Measurements from ENCODE around the gene APCDD1.
"Not testable (repeated sequence)": the region's sequence is repeated elsewhere in the genome, so short reads cannot be mapped to it uniquely, and the experiment has no call there.

The APCDD1 gene

DNA sequence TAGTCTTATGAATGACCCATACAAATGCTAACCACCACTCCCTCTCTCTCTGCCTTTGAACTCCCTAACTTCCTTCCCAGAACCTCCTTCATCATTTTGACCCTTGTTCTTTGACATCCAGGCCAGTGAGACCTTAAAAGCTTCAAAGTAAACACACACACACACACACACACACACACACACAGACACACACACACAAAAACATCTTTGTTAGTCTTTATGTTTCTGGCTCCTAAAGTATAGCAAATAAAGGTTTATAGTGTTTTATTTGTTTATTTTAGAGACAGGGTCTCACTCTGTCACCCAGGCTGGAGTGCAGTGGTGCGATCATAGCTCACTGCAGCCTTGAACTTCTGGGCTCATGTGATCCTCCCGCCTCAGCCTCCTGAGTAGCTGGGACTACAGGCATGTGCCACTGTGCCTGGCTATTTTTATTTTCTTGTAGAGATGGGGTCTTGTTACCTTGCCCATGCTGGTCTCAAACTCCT, 9.8 kb downstream of the APCDD1 start:
- DNase-seq: not testable (repeated sequence)

DNA sequence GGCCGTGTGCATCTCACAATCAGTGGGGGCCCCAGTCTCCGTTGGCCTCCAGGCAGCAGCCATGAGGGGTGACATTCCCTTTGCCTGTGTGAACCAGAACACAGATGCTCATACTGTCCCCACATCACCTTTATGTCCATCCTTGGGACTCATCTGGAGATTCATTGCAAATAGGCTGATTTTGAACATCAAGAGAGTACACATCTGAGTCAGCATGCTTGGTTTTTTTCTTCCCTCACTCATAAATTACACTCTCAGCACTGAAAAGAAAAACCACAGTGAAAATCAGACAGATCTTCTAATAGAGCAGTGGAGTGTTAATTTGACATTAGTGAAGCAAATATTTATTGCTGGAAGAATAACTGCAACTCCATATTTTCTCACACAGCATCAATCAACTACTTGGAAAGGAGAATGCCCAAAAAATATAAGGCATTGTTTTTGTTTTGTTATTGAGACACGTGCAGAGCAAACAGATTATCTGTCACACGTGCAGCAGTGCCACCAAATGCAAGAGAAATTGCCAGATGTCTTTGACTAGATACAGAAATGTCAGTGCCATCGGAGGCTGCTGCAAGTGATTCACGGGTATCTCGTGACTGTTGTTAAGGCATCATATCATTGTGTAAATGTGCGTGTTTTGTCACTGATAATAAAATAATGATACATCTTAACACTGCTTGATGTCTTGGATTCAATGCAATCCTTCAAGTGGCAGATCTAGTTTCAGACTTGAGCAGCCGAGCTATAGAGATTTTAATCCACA, 10.9 kb downstream of the APCDD1 start:
- DNase-seq: no peak

DNA sequence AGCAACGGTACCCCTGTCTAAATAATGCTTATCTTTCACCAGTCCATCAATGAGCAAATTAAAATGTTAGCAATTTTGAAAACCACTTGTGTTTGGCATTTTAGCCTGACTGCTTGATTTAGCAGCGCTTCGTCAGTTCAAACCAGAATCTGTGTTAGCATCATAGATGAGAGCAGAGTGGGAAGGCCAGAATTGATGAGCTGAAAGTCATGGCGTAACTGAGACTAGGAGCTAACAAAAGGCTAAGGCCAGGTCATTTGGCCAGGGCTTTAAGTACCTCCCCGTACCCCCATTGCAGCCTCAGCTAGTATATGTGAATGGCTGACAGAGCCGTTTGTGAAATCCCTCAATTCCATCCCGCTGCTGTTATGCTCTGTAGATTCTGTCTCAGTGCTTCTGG, 16.0 kb downstream of the APCDD1 start:
- DNase-seq: no peak

DNA sequence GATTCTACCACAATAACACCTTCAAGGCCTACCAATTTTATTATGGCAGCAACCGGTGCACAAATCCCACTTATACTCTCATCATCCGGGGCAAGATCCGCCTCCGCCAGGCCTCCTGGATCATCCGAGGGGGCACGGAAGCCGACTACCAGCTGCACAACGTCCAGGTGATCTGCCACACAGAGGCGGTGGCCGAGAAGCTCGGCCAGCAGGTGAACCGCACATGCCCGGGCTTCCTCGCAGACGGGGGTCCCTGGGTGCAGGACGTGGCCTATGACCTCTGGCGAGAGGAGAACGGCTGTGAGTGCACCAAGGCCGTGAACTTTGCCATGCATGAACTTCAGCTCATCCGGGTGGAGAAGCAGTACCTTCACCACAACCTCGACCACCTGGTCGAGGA, 17.1 kb downstream of the APCDD1 start:
- DNase-seq: no peak

DNA sequence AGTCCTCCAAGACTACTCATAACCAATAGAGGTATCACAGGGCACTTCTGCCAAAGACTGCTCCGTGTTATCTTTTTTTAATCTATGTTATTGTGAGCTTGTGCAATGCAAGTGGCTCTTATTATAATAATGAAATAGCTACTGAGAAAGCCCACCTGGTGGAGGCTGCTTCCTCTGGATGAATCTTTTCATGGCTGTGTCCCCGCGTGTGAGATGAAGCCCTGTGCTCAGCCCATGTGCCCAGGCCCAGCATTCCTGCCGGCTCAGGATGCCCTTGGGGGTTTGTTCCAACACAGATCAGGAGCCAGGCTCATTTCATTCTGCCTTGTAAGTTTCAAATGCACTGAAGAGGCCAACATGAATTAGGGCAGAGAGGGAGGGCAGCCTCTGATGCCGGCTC, 18.7 kb downstream of the APCDD1 start:
- no peak for DNase-seq

DNA sequence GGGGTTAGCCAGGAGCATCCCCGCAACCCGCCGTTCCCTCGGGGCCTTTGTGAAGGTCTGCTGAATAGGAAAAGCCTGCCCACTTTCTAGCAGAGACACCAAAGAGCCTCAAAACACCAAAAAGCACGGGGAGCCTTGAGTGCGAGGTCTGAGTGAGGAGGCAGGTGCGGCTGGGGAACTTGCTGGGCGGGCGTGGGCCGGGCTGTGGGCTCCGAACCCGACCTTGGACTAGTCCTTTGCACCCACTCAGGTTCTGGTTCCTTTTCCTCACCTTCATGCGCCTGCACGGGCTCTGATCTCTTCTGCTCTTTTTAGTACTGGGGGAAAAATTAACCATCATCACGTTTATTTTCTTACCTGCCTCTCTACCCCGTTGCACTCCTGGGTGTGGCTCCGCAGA, 19.9 kb downstream of the APCDD1 start:
- no peak for DNase-seq

GRCh38 chr18:10475276-10475653, 20.8 kb downstream of the APCDD1 start:
- DNase-seq: no peak

- DNase-seq: no peak
Observed at GRCh38 chr18:10475654-10476291, 21.3 kb downstream of the APCDD1 start.

DNA sequence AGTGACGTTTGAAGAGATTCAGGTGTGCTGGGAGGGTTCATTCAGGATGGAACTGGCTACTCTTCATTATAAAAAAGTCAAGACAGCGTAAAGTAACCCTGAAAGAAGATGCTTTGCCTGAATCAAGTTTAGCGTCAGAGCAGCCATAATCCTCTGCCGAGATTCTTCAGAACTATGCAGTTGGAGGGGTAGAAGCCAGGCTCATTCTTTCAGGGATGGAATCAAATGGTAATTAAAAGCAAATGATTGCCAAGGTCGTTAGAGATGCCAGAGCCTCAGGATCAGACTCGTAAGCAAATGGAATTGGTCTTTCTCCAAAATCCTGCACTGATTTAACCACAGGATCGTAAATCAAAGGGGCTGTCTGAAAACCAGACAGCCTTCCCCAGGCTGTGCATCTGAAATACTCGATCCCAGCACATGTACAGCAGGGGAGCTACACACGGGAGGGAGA, 21.9 kb downstream of the APCDD1 start:
- DNase-seq: no peak

DNA sequence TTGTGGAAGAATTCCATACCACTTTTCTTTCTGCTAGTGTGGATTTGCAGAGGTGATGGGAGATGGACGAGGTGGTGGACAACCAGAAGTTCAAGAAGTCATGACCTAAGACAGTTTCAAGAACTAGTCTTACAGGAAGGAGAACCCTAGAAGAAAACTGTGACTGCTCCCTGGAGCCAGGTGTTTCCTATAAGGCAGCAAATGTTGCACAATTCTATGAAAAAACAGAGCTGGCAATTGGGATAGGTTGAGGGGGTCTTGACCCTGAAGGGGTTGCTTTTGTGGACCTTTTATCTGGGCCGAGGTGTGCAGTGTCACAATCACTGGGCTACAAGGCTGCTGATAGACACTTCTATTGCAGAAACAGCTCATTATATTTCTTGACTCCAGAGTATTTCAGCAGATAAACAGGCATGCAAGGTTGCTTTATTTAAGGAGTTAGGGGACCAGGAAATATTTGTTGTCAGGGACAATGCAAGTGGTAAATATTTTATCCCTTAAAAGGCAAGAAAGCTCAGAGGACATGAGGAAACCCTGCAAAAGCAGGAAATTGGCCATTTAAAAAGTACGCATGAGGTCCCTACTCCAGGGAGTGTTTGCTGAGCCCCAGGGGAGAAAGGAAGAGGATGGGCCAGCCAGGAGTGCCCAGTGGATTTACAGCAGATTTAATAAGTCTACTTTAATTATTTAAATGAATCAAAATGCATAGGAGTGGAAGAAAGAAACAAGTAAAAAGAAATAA, 22.9 kb downstream of the APCDD1 start:
- DNase-seq: no peak

DNA sequence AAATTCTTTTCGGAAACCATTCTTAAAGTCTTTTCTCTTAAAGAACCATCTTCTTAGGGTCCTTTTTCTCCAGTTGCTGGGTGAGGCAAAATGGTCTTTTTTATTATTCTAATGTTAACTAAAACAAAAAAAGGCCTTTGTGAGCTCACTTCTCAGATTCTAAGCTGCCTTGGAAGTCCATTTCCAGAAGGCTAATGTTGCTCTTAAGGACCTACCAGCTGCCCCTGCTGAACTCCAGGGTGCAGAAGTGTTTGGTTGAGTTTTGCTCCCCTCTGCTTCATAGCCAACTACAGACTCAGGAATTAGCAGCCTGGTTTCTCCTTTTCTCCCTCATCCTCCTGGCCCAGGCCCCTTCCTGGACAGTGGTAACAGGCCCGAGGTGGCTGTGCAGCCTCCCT, 23.4 kb downstream of the APCDD1 start:
- DNase-seq: no peak

DNA sequence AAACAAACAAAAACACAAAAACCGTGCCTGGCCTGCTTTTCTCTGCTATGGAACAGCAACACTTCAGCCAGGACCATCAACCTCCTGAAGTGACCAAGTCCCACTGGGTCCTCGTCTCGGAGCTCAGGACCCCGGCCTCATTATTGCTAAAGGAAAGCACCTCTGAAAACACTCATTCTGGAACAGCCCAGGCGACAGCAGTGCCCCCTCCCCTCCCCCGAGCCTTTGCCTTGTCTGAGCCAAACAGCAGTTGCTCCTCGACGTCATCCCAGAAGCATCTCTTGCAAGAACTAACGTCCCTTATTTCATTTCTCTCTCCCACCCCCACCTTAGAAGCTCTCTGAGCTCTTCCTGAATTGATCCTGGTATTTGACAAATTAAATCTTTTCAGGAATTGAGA, 27.4 kb downstream of the APCDD1 start:
- DNase-seq: no peak

DNA sequence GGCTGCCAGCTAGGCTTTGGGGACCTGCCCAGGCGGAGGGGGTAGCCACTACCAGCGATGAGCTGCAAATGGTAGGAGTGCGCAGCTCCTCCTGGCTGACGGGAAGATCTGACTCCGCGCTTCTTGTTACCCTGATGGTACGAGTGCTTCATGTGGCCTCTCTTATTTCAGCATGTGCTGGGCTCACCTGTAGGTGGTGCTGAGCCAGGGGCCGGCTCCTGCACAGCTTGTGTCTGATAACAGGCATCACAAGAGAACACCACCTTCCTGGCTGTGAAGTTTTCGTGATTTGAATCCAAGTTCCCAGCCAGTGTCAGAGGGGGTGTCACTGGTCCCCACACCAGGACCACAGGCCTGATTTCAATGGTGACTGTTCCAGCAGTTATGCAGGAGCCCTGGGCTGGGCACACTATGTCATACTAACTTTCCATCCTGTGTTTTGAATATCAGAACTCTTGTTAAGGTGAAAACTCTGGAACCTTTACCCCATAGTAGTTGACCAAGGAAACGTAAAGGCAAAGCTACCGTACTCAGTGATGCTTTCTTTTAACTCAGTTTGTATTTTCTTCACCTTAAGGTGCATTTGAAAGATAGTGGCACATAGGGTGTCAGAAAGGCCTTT, 28.0 kb downstream of the APCDD1 start:
- DNase-seq: no peak

DNA sequence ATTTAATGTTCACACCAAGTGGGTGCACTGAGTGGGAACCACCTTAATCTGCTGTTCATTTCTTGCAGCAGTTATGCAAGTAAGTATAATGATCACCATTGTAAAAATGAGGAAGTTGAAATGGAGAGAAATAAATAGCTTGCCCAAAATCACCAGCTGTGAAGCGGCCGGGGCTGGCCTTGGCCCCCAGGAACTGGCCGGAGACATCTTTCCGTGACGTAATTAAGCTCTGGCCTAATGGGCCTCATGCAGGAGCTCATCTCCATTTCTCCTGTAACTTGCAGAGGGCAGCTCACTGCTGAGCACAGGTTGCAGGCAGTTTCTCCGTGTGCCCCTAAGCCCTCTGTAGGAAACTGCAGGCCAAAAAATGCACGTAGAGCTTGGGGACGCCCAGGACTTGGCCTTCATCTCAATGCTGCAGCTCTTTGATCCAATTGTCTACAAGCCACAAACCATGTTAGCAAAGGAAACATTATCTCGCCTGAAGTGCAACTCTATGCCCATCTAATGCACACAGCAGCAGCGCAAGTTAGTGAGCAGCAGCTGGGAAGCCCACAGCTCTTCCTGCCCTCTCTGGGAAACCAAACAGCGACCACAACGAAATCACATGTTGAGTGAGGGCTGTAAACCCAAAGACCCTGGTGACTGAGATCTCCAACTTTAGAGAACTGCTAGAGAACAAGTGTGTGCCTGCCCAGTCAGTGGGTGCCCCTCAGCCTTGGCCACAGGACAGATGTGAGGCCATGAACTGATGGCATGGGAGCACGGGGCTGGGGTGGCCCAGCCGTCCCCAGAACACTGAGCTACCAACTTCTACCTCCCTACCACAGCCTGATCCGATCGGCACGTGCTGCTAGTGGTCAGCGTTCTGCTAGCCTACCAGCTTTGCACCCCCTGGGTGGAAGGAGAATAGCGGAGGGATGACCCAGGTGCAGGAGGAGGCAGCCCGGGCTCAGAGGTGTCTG, 28.8 kb downstream of the APCDD1 start:
- DNase-seq: no peak

GRCh38 chr18:10485475-10485874, 31.0 kb downstream of the APCDD1 start:
- DNase-seq: no peak

DNA sequence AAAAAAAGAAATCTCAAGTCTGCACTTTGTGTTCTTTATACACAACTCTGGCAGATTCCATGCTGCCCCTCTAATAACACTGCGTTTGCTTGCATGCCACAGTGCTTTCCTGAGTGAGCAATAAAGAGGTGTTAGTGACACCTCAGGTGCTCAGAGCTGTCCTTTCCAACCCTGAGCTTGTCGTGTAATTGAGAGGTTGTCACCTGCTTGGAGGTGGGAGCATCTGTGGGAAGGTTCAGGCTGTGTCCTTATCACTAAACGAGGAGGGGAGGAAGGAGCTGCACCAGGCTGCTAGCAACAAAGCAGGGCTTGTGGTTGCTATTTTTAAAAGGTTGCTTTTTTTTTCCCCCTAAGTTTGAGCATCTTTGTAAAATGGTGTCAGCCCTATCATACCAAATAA, 31.9 kb downstream of the APCDD1 start:
- no peak for DNase-seq

DNA sequence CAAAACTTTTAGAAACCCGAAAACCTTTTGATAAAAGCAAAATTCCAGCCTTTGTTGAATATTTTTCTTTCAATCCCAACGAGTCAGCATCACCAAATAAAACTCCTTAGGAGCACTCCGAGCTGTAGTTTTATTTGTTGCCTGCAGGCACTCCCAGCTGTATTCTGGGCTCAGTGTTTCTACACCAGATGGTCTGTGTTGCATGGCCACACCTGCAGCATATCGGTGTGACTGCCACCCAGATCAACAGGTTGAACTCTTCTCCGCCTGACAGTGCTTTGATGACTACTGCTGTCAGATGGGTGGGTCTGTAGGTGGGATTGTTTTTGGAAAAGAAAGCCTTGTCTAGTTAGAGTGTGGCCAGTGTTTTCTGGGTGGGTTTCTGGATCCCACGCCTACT, 32.7 kb downstream of the APCDD1 start:
- no peak for DNase-seq

DNA sequence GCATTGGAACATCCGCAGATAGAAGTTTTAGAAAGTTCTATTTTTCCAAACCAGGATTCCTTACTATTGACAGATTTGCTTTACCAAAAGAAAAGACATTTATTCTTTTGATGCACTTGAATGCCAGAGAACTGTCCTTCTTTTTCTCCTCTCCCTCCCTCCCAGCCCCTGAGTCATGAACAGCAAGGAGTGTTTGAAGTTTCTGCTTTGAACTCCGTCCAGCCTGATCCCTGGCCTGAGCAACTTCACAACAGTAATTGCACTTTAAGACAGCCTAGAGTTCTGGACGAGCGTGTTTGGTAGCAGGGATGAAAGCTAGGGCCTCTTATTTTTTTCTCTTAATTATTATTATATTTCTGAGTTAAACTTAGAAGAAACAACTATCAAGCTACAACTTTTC, 33.6 kb downstream of the APCDD1 start:
- no peak for DNase-seq

- peak; percentile 96 for DNase-seq
Observed at GRCh38 chr18:10490401-10491165, 36.1 kb downstream of the APCDD1 start.

GRCh38 chr18:10495936-10496335, 41.5 kb downstream of the APCDD1 start:
- DNase-seq: no peak

DNA sequence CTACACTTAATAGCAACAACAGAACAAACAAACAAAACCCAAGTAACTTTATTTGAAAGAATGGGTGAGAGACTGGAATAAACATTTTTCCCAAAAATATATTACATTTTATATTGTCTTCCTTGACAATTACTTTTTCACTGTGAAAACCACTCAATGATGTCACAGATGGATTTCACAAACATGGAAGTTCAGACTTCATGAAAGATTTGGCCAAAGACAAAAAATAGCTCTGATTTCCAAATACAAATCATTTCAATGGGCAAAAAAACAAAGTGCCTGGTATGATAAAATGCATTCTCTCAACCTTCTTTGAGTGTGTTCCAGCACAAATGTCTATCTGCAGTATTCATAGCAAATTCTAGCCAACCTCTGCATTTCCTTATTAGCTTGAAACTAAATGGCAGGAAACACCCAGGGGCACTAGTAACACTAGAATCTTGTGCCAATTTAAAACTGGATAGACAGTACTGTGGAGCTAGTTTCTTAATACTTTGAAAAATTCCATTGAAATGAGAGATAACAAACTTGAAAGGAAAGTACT, 42.8 kb downstream of the APCDD1 start:
- DNase-seq: no peak
